Stimulated activated CD8-positive, alpha-beta memory T cell treated with anti-CD3 and anti-CD28 coated beads, Interleukin-7, amount 100 ng/mL, for 24 hours (primary cell): ENCODE measurements around the gene GVQW3.

Experiments used
- DNase-seq: peaks from one replicate; pipeline ENCODE4 v3.0.0-alpha.2; 2020; ENCODE audit warnings: low read depth

Gene GVQW3

GRCh38 chr11:76445121-76446084 is 64.3 kb downstream of the GVQW3 start:
- peak; percentile 27 for DNase-seq

- no peak for DNase-seq
These were observed 67.4 kb downstream of the GVQW3 start for GRCh38 chr11:76448506-76448905.

GRCh38 chr11:76453248-76453647 is 72.1 kb downstream of the GVQW3 start:
- no peak for DNase-seq

- no peak for DNase-seq
These were observed 74.2 kb downstream of the GVQW3 start for GRCh38 chr11:76455331-76455730.

GRCh38 chr11:76455931-76456330 is 74.8 kb downstream of the GVQW3 start:
- DNase-seq, result no peak

- DNase-seq, result no peak
These were observed 75.4 kb downstream of the GVQW3 start for GRCh38 chr11:76456571-76456970.
